K562 (cell line): ENCODE data around the gene OR51B2. TPM values are rescaled to one million over a fixed set of nuclear protein-coding genes. Genes with fewer than 3 reads are reported as not detected.

ENCODE experiments used
- BRD4 ChIP-seq: fragments of 200-600 bp; sonication (generic); IDR thresholded peaks from 2 replicates; pipeline ENCODE4 v1.6.1; 2017; ENCODE audit warnings: inconsistent platforms
- CBX5 ChIP-seq: IDR thresholded peaks from 2 replicates; pipeline ENCODE4 v1.6.1; 2014; ENCODE audit warnings: low read depth, borderline replicate concordance
- FOXM1 ChIP-seq, 2 experiments: fragments of 450-650 bp in 1 of 2; sonication (generic) in 1 of 2; formaldehyde crosslinking in 1 of 2; IDR thresholded peaks; 2 replicates each; pipeline versions ENCODE4 v1.6.1 to v1.9.0; 2017 to 2022; ENCODE audit warnings: low read depth in 2 of 2, mild to moderate bottlenecking in 2 of 2, missing genetic modification reagents in 1 of 2, moderate library complexity in 1 of 2
- FOXP1 ChIP-seq: sonication (generic); formaldehyde crosslinking; IDR thresholded peaks from 2 replicates; pipeline ENCODE4 v1.8.0; 2022; ENCODE audit warnings: mild to moderate bottlenecking, missing genetic modification reagents
- HNRNPL ChIP-seq: fragments of 200-400 bp; formaldehyde crosslinking; IDR thresholded peaks from 2 replicates; pipeline ENCODE4 v1.6.1; 2017; ENCODE audit warnings: low read depth, mild to moderate bottlenecking, low read length
- MBD2 ChIP-seq: sonication (generic); IDR thresholded peaks from 2 replicates; pipeline ENCODE4 v1.6.1; 2016; ENCODE audit warnings: low read depth, borderline replicate concordance
- POLR3G ChIP-seq: IDR thresholded peaks from 2 replicates; pipeline ENCODE4 v1.6.1; 2011; ENCODE audit not compliant: insufficient read length, insufficient replicate concordance; ENCODE audit errors: extremely low read depth
- ZNF551 ChIP-seq: fragments of 250-450 bp; sonication (Bioruptor Pico); IDR thresholded peaks from 2 replicates; pipeline ENCODE4 v1.5.0; 2021; ENCODE audit warnings: mild to moderate bottlenecking, moderate library complexity
- ZNF644 ChIP-seq: fragments of 200-800 bp; sonication (Bioruptor generic); IDR thresholded peaks from 2 replicates; pipeline ENCODE4 v1.6.1; 2016; ENCODE audit warnings: low read depth, missing genetic modification characterization, missing compliant biosample characterization
- ZNF785 ChIP-seq: fragments of 250-450 bp; sonication (Bioruptor Pico); IDR thresholded peaks from 2 replicates; pipeline ENCODE4 v1.4.0; 2020; ENCODE audit warnings: mild to moderate bottlenecking
- polyA plus RNA-seq, 8 experiments: library from polyadenylated mRNA; depleted of rRNA in 4 of 8; stranded (reverse) in 5 of 8; unstranded in 3 of 8; fragments of >200 nt; fragmentation: Nextera tagmentation in 2 of 8; fragmentation: Illumina TruSeq in 1 of 8; extraction: Ambion mirVana in 2 of 8; extraction: Trizol in 1 of 8; gene quantifications; 2 replicates each; pipeline versions ENCODE4 v1.2.1 to v1.2.3, GENCODE V29; 2011 to 2014; ENCODE audit warnings: inconsistent platforms in 1 of 8, missing spikeins in 1 of 8
- total RNA-seq, 7 experiments: library from RNA; depleted of rRNA in 6 of 7; stranded (reverse); fragments of >200 nt in 6 of 7; fragmentation: Illumina TruSeq in 2 of 7; extraction: Trizol in 2 of 7; gene quantifications; 2 replicates each; pipeline versions ENCODE4 v1.2.1 to v1.2.3, GENCODE V29; 2011 to 2021; ENCODE audit warnings: low replicate concordance in 1 of 7
- TF ChIP-seq, protein P1 (sequence below): fragments of 250-450 bp; sonication (Bioruptor Pico); IDR thresholded peaks from 2 replicates; pipeline ENCODE4 v1.4.0; 2020; ENCODE audit warnings: mild to moderate bottlenecking, moderate library complexity
- TF ChIP-seq, protein P2 (sequence below): IDR thresholded peaks from 3 replicates; pipeline ENCODE4 v1.6.1; 2011; ENCODE audit warnings: borderline replicate concordance, mild to moderate bottlenecking, moderate library complexity; ENCODE audit not compliant: insufficient read length; ENCODE audit errors: extremely low read depth
- TF ChIP-seq, protein P3 (sequence below): IDR thresholded peaks from 3 replicates; pipeline ENCODE4 v1.6.1; 2011; ENCODE audit warnings: borderline replicate concordance, mild to moderate bottlenecking; ENCODE audit not compliant: insufficient read length, insufficient read depth
- TF ChIP-seq, protein P4 (sequence below): fragments of 450-650 bp; formaldehyde crosslinking; IDR thresholded peaks from 2 replicates; pipeline ENCODE4 v1.4.0; 2020; ENCODE audit warnings: mild to moderate bottlenecking
- TF ChIP-seq, protein P5 (sequence below): fragments of 450-650 bp; formaldehyde crosslinking; IDR thresholded peaks from 2 replicates; pipeline ENCODE4 v1.4.0; 2022; ENCODE audit warnings: missing genetic modification characterization

The OR51B2 gene
- total and polyA plus RNA-seq, 9 of the 15 experiments (the other 6 are each of a cell fraction or from before 2014, with no cell fraction given), result 0.38 to 6.6 (median 4.0) TPM

DNA sequence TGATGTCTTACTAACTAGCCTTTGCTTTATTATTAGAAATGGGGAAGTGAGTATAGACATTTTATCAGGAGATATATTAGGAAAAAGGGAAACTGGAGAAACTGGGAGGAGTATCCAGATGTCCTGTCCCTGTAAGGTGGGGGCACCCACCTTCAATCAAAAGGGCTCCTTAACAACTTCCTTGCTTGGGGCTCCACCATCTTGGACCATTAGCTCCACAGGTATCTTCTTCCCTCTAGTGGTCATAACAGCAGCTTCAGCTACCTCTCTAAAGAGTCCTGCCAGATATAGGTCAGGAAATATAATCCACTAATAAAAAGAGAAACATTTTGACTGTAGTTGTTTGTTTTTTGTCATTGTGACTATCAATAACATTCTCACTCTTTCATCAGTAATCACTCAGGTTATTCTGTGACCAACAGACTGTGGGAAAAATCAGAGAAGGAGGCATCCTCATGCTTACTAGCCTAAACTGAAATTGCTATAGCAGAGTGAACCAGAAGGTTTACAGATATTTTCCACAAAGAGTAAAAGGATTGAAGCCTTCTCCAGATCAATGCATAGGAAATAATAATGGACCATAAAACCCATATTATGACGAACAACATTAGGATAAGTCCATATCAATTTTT lies 32.8 kb downstream of the OR51B2 start (continued):
- TF ChIP-seq, protein P1, sequence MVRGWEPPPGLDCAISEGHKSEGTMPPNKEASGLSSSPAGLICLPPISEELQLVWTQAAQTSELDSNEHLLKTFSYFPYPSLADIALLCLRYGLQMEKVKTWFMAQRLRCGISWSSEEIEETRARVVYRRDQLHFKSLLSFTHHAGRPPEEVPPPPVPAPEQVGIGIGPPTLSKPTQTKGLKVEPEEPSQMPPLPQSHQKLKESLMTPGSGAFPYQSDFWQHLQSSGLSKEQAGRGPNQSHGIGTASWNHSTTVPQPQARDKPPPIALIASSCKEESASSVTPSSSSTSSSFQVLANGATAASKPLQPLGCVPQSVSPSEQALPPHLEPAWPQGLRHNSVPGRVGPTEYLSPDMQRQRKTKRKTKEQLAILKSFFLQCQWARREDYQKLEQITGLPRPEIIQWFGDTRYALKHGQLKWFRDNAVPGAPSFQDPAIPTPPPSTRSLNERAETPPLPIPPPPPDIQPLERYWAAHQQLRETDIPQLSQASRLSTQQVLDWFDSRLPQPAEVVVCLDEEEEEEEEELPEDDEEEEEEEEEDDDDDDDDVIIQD (CRISPR knock-in tag), result no peak
- TF ChIP-seq ZNF785 (no peak), FOXP1 (CRISPR knock-in tag) (no peak), HNRNPL (no peak), FOXM1 (IDR thresholded peaks at IDR 0.05; ENCODE audit: low read depth) (0 out of 2 replicates have a peak, but pooled peaks have one; percentile 41), FOXM1 (CRISPR knock-in tag; IDR thresholded peaks at IDR 0.05; ENCODE audit: low read depth) (no peak), BRD4 (no peak), CBX5 (no peak), ZNF551 (no peak), MBD2 (no peak), POLR3G (no peak), ZNF644 (no peak)
- TF ChIP-seq, protein P2, sequence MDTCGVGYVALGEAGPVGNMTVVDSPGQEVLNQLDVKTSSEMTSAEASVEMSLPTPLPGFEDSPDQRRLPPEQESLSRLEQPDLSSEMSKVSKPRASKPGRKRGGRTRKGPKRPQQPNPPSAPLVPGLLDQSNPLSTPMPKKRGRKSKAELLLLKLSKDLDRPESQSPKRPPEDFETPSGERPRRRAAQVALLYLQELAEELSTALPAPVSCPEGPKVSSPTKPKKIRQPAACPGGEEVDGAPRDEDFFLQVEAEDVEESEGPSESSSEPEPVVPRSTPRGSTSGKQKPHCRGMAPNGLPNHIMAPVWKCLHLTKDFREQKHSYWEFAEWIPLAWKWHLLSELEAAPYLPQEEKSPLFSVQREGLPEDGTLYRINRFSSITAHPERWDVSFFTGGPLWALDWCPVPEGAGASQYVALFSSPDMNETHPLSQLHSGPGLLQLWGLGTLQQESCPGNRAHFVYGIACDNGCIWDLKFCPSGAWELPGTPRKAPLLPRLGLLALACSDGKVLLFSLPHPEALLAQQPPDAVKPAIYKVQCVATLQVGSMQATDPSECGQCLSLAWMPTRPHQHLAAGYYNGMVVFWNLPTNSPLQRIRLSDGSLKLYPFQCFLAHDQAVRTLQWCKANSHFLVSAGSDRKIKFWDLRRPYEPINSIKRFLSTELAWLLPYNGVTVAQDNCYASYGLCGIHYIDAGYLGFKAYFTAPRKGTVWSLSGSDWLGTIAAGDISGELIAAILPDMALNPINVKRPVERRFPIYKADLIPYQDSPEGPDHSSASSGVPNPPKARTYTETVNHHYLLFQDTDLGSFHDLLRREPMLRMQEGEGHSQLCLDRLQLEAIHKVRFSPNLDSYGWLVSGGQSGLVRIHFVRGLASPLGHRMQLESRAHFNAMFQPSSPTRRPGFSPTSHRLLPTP, result no peak
- TF ChIP-seq, protein P3, sequence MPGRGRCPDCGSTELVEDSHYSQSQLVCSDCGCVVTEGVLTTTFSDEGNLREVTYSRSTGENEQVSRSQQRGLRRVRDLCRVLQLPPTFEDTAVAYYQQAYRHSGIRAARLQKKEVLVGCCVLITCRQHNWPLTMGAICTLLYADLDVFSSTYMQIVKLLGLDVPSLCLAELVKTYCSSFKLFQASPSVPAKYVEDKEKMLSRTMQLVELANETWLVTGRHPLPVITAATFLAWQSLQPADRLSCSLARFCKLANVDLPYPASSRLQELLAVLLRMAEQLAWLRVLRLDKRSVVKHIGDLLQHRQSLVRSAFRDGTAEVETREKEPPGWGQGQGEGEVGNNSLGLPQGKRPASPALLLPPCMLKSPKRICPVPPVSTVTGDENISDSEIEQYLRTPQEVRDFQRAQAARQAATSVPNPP, result no peak
- TF ChIP-seq, protein P4, sequence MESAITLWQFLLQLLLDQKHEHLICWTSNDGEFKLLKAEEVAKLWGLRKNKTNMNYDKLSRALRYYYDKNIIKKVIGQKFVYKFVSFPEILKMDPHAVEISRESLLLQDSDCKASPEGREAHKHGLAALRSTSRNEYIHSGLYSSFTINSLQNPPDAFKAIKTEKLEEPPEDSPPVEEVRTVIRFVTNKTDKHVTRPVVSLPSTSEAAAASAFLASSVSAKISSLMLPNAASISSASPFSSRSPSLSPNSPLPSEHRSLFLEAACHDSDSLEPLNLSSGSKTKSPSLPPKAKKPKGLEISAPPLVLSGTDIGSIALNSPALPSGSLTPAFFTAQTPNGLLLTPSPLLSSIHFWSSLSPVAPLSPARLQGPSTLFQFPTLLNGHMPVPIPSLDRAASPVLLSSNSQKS (CRISPR knock-in tag), result no peak
- TF ChIP-seq, protein P5, sequence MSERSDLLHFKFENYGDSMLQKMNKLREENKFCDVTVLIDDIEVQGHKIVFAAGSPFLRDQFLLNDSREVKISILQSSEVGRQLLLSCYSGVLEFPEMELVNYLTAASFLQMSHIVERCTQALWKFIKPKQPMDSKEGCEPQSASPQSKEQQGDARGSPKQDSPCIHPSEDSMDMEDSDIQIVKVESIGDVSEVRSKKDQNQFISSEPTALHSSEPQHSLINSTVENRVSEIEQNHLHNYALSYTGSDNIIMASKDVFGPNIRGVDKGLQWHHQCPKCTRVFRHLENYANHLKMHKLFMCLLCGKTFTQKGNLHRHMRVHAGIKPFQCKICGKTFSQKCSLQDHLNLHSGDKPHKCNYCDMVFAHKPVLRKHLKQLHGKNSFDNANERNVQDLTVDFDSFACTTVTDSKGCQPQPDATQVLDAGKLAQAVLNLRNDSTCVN, result no peak
